WTC11 (cell line): ENCODE results near the gene RANBP17.

Experiments used
- CBFB ChIP-seq: sonication (generic); formaldehyde crosslinking; IDR thresholded peaks from 2 replicates; pipeline ENCODE4 v1.8.1; 2022; ENCODE audit warnings: mild to moderate bottlenecking, low read depth, missing genetic modification reagents
- CREM ChIP-seq: sonication (generic); formaldehyde crosslinking; IDR thresholded peaks from 2 replicates; pipeline ENCODE4 v1.8.1; 2022; ENCODE audit warnings: mild to moderate bottlenecking, missing genetic modification reagents, moderate library complexity
- ESRRA ChIP-seq: sonication (generic); formaldehyde crosslinking; IDR thresholded peaks from 2 replicates; pipeline ENCODE4 v1.8.1; 2022; ENCODE audit warnings: mild to moderate bottlenecking, missing genetic modification reagents, borderline replicate concordance
- KAT7 ChIP-seq: sonication (generic); formaldehyde crosslinking; IDR thresholded peaks from 2 replicates; pipeline ENCODE4 v1.8.1; 2023; ENCODE audit warnings: missing genetic modification reagents, mild to moderate bottlenecking, borderline replicate concordance
- SP1 ChIP-seq: sonication (generic); formaldehyde crosslinking; conservative IDR thresholded peaks from 2 replicates; pipeline ENCODE4 v1.8.1; 2022; ENCODE audit warnings: missing genetic modification reagents
- TEAD4 ChIP-seq: sonication (generic); formaldehyde crosslinking; IDR thresholded peaks from 2 replicates; pipeline ENCODE4 v1.8.0; 2022; ENCODE audit warnings: mild to moderate bottlenecking, missing genetic modification reagents
- TF ChIP-seq, protein P1 (sequence below): fragments of 200-600 bp; IDR thresholded peaks from 2 replicates; pipeline ENCODE4 v1.8.0; 2022; ENCODE audit warnings: antibody characterized with exemption
- TF ChIP-seq, protein P2 (sequence below): sonication (generic); formaldehyde crosslinking; IDR thresholded peaks from 2 replicates; pipeline ENCODE4 v1.8.1; 2023; ENCODE audit warnings: mild to moderate bottlenecking, moderate library complexity, missing genetic modification reagents
- TF ChIP-seq, protein P3 (sequence below): fragments of 250-450 bp; sonication (Bioruptor Pico); IDR thresholded peaks from 2 replicates; pipeline ENCODE4 v1.9.0; 2021; ENCODE audit warnings: mild to moderate bottlenecking, borderline replicate concordance
- TF ChIP-seq, protein P4 (sequence below): sonication (generic); formaldehyde crosslinking; IDR thresholded peaks from 2 replicates; pipeline ENCODE4 v1.8.0; 2022; ENCODE audit warnings: missing genetic modification reagents
- TF ChIP-seq, protein P5 (sequence below): sonication (generic); formaldehyde crosslinking; conservative IDR thresholded peaks from 2 replicates; pipeline ENCODE4 v1.8.1; 2022; ENCODE audit warnings: mild to moderate bottlenecking, missing genetic modification reagents
- TF ChIP-seq, protein P6 (sequence below): sonication (generic); formaldehyde crosslinking; IDR thresholded peaks from 2 replicates; pipeline ENCODE4 v1.8.1; 2022; ENCODE audit warnings: low read depth, missing genetic modification reagents, borderline replicate concordance
- TF ChIP-seq, protein P7 (sequence below): sonication (generic); formaldehyde crosslinking; IDR thresholded peaks from 2 replicates; pipeline ENCODE4 v1.8.1; 2023; ENCODE audit warnings: mild to moderate bottlenecking, missing genetic modification reagents, moderate library complexity
- TF ChIP-seq, protein P8 (sequence below): sonication (generic); formaldehyde crosslinking; IDR thresholded peaks from 2 replicates; pipeline ENCODE4 v1.8.0; 2023; ENCODE audit warnings: missing genetic modification reagents, mild to moderate bottlenecking, borderline replicate concordance

DNA sequence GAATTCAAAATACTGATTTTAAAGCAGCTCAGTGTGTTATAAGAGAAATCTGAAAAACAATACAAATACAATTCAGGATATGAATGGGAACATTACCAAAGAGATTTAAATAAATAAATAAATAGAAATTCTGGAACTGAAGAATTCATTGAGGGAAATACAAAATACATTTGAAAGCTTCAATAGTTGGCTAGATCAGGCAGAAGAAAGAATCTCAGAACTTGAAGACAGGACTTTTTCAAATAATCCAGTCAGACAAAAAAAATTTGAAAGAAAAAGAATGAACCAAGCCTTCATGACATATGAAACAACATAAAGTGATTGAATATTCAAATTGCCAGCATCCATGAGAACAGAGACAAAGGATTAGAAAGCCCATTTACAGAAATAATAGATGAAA lies 387.6 kb downstream of the RANBP17 start:
- TF ChIP-seq, protein P1, sequence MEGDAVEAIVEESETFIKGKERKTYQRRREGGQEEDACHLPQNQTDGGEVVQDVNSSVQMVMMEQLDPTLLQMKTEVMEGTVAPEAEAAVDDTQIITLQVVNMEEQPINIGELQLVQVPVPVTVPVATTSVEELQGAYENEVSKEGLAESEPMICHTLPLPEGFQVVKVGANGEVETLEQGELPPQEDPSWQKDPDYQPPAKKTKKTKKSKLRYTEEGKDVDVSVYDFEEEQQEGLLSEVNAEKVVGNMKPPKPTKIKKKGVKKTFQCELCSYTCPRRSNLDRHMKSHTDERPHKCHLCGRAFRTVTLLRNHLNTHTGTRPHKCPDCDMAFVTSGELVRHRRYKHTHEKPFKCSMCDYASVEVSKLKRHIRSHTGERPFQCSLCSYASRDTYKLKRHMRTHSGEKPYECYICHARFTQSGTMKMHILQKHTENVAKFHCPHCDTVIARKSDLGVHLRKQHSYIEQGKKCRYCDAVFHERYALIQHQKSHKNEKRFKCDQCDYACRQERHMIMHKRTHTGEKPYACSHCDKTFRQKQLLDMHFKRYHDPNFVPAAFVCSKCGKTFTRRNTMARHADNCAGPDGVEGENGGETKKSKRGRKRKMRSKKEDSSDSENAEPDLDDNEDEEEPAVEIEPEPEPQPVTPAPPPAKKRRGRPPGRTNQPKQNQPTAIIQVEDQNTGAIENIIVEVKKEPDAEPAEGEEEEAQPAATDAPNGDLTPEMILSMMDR, result no peak
- TF ChIP-seq CBFB (CRISPR knock-in tag) (no peak), KAT7 (no peak), CREM (CRISPR knock-in tag) (no peak), SP1 (no peak), TEAD4 (no peak), ESRRA (CRISPR knock-in tag) (no peak)
- TF ChIP-seq, protein P2, sequence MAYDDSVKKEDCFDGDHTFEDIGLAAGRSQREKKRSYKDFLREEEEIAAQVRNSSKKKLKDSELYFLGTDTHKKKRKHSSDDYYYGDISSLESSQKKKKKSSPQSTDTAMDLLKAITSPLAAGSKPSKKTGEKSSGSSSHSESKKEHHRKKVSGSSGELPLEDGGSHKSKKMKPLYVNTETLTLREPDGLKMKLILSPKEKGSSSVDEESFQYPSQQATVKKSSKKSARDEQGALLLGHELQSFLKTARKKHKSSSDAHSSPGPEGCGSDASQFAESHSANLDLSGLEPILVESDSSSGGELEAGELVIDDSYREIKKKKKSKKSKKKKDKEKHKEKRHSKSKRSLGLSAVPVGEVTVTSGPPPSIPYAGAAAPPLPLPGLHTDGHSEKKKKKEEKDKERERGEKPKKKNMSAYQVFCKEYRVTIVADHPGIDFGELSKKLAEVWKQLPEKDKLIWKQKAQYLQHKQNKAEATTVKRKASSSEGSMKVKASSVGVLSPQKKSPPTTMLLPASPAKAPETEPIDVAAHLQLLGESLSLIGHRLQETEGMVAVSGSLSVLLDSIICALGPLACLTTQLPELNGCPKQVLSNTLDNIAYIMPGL (CRISPR knock-in tag), result no peak
- TF ChIP-seq, protein P3, sequence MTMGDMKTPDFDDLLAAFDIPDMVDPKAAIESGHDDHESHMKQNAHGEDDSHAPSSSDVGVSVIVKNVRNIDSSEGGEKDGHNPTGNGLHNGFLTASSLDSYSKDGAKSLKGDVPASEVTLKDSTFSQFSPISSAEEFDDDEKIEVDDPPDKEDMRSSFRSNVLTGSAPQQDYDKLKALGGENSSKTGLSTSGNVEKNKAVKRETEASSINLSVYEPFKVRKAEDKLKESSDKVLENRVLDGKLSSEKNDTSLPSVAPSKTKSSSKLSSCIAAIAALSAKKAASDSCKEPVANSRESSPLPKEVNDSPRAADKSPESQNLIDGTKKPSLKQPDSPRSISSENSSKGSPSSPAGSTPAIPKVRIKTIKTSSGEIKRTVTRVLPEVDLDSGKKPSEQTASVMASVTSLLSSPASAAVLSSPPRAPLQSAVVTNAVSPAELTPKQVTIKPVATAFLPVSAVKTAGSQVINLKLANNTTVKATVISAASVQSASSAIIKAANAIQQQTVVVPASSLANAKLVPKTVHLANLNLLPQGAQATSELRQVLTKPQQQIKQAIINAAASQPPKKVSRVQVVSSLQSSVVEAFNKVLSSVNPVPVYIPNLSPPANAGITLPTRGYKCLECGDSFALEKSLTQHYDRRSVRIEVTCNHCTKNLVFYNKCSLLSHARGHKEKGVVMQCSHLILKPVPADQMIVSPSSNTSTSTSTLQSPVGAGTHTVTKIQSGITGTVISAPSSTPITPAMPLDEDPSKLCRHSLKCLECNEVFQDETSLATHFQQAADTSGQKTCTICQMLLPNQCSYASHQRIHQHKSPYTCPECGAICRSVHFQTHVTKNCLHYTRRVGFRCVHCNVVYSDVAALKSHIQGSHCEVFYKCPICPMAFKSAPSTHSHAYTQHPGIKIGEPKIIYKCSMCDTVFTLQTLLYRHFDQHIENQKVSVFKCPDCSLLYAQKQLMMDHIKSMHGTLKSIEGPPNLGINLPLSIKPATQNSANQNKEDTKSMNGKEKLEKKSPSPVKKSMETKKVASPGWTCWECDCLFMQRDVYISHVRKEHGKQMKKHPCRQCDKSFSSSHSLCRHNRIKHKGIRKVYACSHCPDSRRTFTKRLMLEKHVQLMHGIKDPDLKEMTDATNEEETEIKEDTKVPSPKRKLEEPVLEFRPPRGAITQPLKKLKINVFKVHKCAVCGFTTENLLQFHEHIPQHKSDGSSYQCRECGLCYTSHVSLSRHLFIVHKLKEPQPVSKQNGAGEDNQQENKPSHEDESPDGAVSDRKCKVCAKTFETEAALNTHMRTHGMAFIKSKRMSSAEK (CRISPR knock-in tag), result no peak
- TF ChIP-seq, protein P4, sequence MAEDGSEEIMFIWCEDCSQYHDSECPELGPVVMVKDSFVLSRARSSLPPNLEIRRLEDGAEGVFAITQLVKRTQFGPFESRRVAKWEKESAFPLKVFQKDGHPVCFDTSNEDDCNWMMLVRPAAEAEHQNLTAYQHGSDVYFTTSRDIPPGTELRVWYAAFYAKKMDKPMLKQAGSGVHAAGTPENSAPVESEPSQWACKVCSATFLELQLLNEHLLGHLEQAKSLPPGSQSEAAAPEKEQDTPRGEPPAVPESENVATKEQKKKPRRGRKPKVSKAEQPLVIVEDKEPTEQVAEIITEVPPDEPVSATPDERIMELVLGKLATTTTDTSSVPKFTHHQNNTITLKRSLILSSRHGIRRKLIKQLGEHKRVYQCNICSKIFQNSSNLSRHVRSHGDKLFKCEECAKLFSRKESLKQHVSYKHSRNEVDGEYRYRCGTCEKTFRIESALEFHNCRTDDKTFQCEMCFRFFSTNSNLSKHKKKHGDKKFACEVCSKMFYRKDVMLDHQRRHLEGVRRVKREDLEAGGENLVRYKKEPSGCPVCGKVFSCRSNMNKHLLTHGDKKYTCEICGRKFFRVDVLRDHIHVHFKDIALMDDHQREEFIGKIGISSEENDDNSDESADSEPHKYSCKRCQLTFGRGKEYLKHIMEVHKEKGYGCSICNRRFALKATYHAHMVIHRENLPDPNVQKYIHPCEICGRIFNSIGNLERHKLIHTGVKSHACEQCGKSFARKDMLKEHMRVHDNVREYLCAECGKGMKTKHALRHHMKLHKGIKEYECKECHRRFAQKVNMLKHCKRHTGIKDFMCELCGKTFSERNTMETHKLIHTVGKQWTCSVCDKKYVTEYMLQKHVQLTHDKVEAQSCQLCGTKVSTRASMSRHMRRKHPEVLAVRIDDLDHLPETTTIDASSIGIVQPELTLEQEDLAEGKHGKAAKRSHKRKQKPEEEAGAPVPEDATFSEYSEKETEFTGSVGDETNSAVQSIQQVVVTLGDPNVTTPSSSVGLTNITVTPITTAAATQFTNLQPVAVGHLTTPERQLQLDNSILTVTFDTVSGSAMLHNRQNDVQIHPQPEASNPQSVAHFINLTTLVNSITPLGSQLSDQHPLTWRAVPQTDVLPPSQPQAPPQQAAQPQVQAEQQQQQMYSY (CRISPR knock-in tag), result no peak
- TF ChIP-seq, protein P5, sequence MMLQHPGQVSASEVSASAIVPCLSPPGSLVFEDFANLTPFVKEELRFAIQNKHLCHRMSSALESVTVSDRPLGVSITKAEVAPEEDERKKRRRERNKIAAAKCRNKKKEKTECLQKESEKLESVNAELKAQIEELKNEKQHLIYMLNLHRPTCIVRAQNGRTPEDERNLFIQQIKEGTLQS (CRISPR knock-in tag), result no peak
- TF ChIP-seq, protein P6, sequence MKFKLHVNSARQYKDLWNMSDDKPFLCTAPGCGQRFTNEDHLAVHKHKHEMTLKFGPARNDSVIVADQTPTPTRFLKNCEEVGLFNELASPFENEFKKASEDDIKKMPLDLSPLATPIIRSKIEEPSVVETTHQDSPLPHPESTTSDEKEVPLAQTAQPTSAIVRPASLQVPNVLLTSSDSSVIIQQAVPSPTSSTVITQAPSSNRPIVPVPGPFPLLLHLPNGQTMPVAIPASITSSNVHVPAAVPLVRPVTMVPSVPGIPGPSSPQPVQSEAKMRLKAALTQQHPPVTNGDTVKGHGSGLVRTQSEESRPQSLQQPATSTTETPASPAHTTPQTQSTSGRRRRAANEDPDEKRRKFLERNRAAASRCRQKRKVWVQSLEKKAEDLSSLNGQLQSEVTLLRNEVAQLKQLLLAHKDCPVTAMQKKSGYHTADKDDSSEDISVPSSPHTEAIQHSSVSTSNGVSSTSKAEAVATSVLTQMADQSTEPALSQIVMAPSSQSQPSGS (CRISPR knock-in tag), result no peak
- TF ChIP-seq, protein P7, sequence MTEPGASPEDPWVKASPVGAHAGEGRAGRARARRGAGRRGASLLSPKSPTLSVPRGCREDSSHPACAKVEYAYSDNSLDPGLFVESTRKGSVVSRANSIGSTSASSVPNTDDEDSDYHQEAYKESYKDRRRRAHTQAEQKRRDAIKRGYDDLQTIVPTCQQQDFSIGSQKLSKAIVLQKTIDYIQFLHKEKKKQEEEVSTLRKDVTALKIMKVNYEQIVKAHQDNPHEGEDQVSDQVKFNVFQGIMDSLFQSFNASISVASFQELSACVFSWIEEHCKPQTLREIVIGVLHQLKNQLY (CRISPR knock-in tag), result no peak
- TF ChIP-seq, protein P8, sequence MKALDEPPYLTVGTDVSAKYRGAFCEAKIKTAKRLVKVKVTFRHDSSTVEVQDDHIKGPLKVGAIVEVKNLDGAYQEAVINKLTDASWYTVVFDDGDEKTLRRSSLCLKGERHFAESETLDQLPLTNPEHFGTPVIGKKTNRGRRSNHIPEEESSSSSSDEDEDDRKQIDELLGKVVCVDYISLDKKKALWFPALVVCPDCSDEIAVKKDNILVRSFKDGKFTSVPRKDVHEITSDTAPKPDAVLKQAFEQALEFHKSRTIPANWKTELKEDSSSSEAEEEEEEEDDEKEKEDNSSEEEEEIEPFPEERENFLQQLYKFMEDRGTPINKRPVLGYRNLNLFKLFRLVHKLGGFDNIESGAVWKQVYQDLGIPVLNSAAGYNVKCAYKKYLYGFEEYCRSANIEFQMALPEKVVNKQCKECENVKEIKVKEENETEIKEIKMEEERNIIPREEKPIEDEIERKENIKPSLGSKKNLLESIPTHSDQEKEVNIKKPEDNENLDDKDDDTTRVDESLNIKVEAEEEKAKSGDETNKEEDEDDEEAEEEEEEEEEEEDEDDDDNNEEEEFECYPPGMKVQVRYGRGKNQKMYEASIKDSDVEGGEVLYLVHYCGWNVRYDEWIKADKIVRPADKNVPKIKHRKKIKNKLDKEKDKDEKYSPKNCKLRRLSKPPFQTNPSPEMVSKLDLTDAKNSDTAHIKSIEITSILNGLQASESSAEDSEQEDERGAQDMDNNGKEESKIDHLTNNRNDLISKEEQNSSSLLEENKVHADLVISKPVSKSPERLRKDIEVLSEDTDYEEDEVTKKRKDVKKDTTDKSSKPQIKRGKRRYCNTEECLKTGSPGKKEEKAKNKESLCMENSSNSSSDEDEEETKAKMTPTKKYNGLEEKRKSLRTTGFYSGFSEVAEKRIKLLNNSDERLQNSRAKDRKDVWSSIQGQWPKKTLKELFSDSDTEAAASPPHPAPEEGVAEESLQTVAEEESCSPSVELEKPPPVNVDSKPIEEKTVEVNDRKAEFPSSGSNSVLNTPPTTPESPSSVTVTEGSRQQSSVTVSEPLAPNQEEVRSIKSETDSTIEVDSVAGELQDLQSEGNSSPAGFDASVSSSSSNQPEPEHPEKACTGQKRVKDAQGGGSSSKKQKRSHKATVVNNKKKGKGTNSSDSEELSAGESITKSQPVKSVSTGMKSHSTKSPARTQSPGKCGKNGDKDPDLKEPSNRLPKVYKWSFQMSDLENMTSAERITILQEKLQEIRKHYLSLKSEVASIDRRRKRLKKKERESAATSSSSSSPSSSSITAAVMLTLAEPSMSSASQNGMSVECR, result no peak
